Measurements from ENCODE around the gene GYG1. TPM values are rescaled to one million over a fixed set of nuclear protein-coding genes. Genes with fewer than 3 reads are reported as not detected.

GYG1 gene
- total RNA-seq, 1 donor from 2014 or later: 48.1 TPM

GRCh38 chr3:149004622-149005021, 13.3 kb downstream of the GYG1 start:
- Mint-ChIP-seq H3K4me3 (ENCODE audit: unreplicated experiment) (no peak overlapping the region), H3K4me1 (ENCODE audit: low read depth) (peaks cover 17% of the 10 kb centered on the region), H3K27me3 (ENCODE audit: low read depth) (no peaks in the 10 kb centered on the region), H3K9me3 (ENCODE audit: low read depth) (no peaks in the 10 kb centered on the region), H3K36me3 (ENCODE audit: low read depth) (peaks cover 25% of the 10 kb centered on the region), H3K27ac (ENCODE audit: unreplicated experiment) (peak overlapping the region; percentile 86)
- no peak for TF ChIP-seq CTCF (IDR thresholded peaks at IDR 0.05)
- DNase-seq (ENCODE audit: low spot score): no peak

- Mint-ChIP-seq H3K4me1 (ENCODE audit: low read depth) (peaks cover 13% of the 10 kb centered on the region), H3K9me3 (ENCODE audit: low read depth) (no peaks in the 10 kb centered on the region), H3K4me3 (ENCODE audit: unreplicated experiment) (no peak overlapping the region), H3K27ac (ENCODE audit: unreplicated experiment) (peak overlapping the region; percentile 49), H3K27me3 (ENCODE audit: low read depth) (no peaks in the 10 kb centered on the region), H3K36me3 (ENCODE audit: low read depth) (peaks cover 24% of the 10 kb centered on the region)
- TF ChIP-seq CTCF (IDR thresholded peaks at IDR 0.05): no peak
- no peak for DNase-seq (ENCODE audit: low spot score)
These were observed 14.1 kb downstream of the GYG1 start for GRCh38 chr3:149005416-149005815.

- Mint-ChIP-seq H3K4me1 (ENCODE audit: low read depth) (peaks cover 14% of the 10 kb centered on the region), H3K36me3 (ENCODE audit: low read depth) (peaks cover 30% of the 10 kb centered on the region), H3K27ac (ENCODE audit: unreplicated experiment) (no peak overlapping the region), H3K9me3 (ENCODE audit: low read depth) (no peaks in the 10 kb centered on the region), H3K4me3 (ENCODE audit: unreplicated experiment) (no peak overlapping the region), H3K27me3 (ENCODE audit: low read depth) (no peaks in the 10 kb centered on the region)
- TF ChIP-seq CTCF (IDR thresholded peaks at IDR 0.05): no peak
- DNase-seq (ENCODE audit: low spot score): no peak
These were observed 16.4 kb downstream of the GYG1 start for GRCh38 chr3:149007567-149008257.

- no peak for DNase-seq (ENCODE audit: low spot score)
- no peak for TF ChIP-seq CTCF (IDR thresholded peaks at IDR 0.05)
- H3K27me3 Mint-ChIP-seq (ENCODE audit: low read depth): no peaks in the 10 kb centered on the region
- no peak overlapping the region for H3K4me3 Mint-ChIP-seq (ENCODE audit: unreplicated experiment)
- no peaks in the 10 kb centered on the region for H3K9me3 Mint-ChIP-seq (ENCODE audit: low read depth)
- H3K36me3 Mint-ChIP-seq (ENCODE audit: low read depth): peaks cover 32% of the 10 kb centered on the region
- H3K4me1 Mint-ChIP-seq (ENCODE audit: low read depth): peaks cover 21% of the 10 kb centered on the region
- H3K27ac Mint-ChIP-seq (ENCODE audit: unreplicated experiment): no peak overlapping the region
These were observed 18.4 kb downstream of the GYG1 start for GRCh38 chr3:149009732-149010131.

GRCh38 chr3:149010504-149010951, 19.2 kb downstream of the GYG1 start:
- Mint-ChIP-seq H3K27ac (ENCODE audit: unreplicated experiment) (no peak overlapping the region), H3K4me1 (ENCODE audit: low read depth) (peaks cover 24% of the 10 kb centered on the region), H3K36me3 (ENCODE audit: low read depth) (peaks cover 36% of the 10 kb centered on the region), H3K9me3 (ENCODE audit: low read depth) (no peaks in the 10 kb centered on the region), H3K27me3 (ENCODE audit: low read depth) (no peaks in the 10 kb centered on the region), H3K4me3 (ENCODE audit: unreplicated experiment) (no peak overlapping the region)
- DNase-seq (ENCODE audit: low spot score): no peak
- no peak for TF ChIP-seq CTCF (IDR thresholded peaks at IDR 0.05)

All from chondrocyte (in vitro differentiated cells).